Astrocyte (in vitro differentiated cells and primary cell): ENCODE measurements around the gene RETREG1. TPM values are rescaled to one million over a fixed set of nuclear protein-coding genes. Genes with fewer than 3 reads are reported as not detected.

Source experiments
- DNase-seq: peaks from one replicate; pipeline ENCODE4 v3.0.0-alpha.2; 2010; ENCODE audit warnings: low read depth
- FAIRE-seq: peaks from 2 replicates; lab custom pipeline; 2011; peaks lifted over from hg19 to GRCh38; lab: Jason Lieb, UNC
- H2AFZ ChIP-seq: 2 replicates; pipeline ENCODE4 v1.6.0; 2012; ENCODE audit warnings: low read depth, low read length, inconsistent platforms
- H3K27ac ChIP-seq: 2 replicates; pipeline ENCODE4 v1.5.1; 2011; ENCODE audit warnings: low read depth, low read length, inconsistent platforms
- H3K27me3 ChIP-seq: 2 replicates; pipeline ENCODE4 v1.6.0; 2011; ENCODE audit warnings: low read length, inconsistent platforms; ENCODE audit not compliant: insufficient read depth
- H3K36me3 ChIP-seq: 2 replicates; pipeline ENCODE4 v1.5.1; 2011; ENCODE audit warnings: low read length, inconsistent platforms; ENCODE audit not compliant: insufficient read depth
- H3K4me1 ChIP-seq: 2 replicates; pipeline ENCODE4 v1.5.1; 2011; ENCODE audit warnings: low read length, inconsistent platforms; ENCODE audit not compliant: insufficient read depth
- H3K4me2 ChIP-seq: 2 replicates; pipeline ENCODE4 v1.6.0; 2012; ENCODE audit warnings: low read length, inconsistent platforms
- H3K4me3 ChIP-seq: 2 replicates; pipeline ENCODE4 v1.5.1; 2011; ENCODE audit warnings: low read depth, mild to moderate bottlenecking, low read length, inconsistent platforms; ENCODE audit not compliant: insufficient read depth
- H3K79me2 ChIP-seq: 2 replicates; pipeline ENCODE4 v1.6.0; 2012; ENCODE audit warnings: mild to moderate bottlenecking, low read length, inconsistent platforms; ENCODE audit not compliant: insufficient read depth
- H3K9ac ChIP-seq: 2 replicates; pipeline ENCODE4 v1.6.0; 2012; ENCODE audit warnings: mild to moderate bottlenecking, low read length, inconsistent platforms
- H3K9me3 ChIP-seq: 2 replicates; pipeline ENCODE4 v1.5.1; 2012; ENCODE audit warnings: low read depth, mild to moderate bottlenecking, low read length, inconsistent platforms; ENCODE audit not compliant: insufficient read depth
- H4K20me1 ChIP-seq: 2 replicates; pipeline ENCODE4 v1.6.0; 2012; ENCODE audit warnings: low read length, inconsistent platforms; ENCODE audit not compliant: insufficient read depth
- H3K27ac Mint-ChIP-seq: one replicate; pipeline ENCODE4 v1.8.0; 2021; ENCODE audit warnings: mild to moderate bottlenecking, mixed read lengths; ENCODE audit not compliant: unreplicated experiment
- H3K27me3 Mint-ChIP-seq: one replicate; pipeline ENCODE4 v1.8.0; 2021; ENCODE audit warnings: low read depth, mixed read lengths; ENCODE audit not compliant: unreplicated experiment
- H3K36me3 Mint-ChIP-seq: one replicate; pipeline ENCODE4 v1.8.0; 2021; ENCODE audit warnings: low read depth, mixed read lengths; ENCODE audit not compliant: unreplicated experiment
- H3K4me1 Mint-ChIP-seq: one replicate; pipeline ENCODE4 v1.8.0; 2021; ENCODE audit warnings: low read depth, mixed read lengths; ENCODE audit not compliant: unreplicated experiment
- H3K4me3 Mint-ChIP-seq: one replicate; pipeline ENCODE4 v1.8.0; 2021; ENCODE audit warnings: mild to moderate bottlenecking, moderate library complexity, mixed read lengths; ENCODE audit not compliant: unreplicated experiment
- H3K9me3 Mint-ChIP-seq: one replicate; pipeline ENCODE4 v1.8.0; 2021; ENCODE audit warnings: mild to moderate bottlenecking, mixed read lengths; ENCODE audit not compliant: unreplicated experiment
- CTCF ChIP-seq: IDR thresholded peaks from 2 replicates; pipeline ENCODE4 v1.5.1; 2011; ENCODE audit warnings: low read depth, mild to moderate bottlenecking, inconsistent platforms, low read length, moderate library complexity; ENCODE audit not compliant: insufficient read depth
- EZH2 ChIP-seq: IDR thresholded peaks from 2 replicates; pipeline ENCODE4 v1.6.1; 2012; ENCODE audit warnings: mild to moderate bottlenecking, low read length, inconsistent platforms; ENCODE audit not compliant: insufficient read depth
- total RNA-seq: library from RNA; stranded (reverse); gene quantifications from 2 replicates; pipeline ENCODE4 v1.2.1, GENCODE V29; 2021

The RETREG1 gene
- total RNA-seq, 1 donor from 2014 or later: 0.98 TPM

- H3K4me1 Mint-ChIP-seq: peaks cover 27% of the 10 kb centered on the region
- Histone ChIP-seq H3K9ac (no peak overlapping the region), H3K27ac (no peak overlapping the region), H3K79me2 (peaks cover 33% of the 10 kb centered on the region), H3K36me3 (peaks cover 53% of the 10 kb centered on the region), H3K4me1 (peaks cover 27% of the 10 kb centered on the region), H3K27me3 (no peaks in the 10 kb centered on the region), H4K20me1 (peaks cover 30% of the 10 kb centered on the region), H3K4me2 (no peak overlapping the region), H3K9me3 (no peaks in the 10 kb centered on the region), H2AFZ (no peak overlapping the region), H3K4me3 (no peak overlapping the region)
- no peaks in the 10 kb centered on the region for H3K9me3 Mint-ChIP-seq
- DNase-seq: no peak
- H3K27ac Mint-ChIP-seq: no peak overlapping the region
- FAIRE-seq: no peak
- no peaks in the 10 kb centered on the region for H3K27me3 Mint-ChIP-seq
- peaks cover 21% of the 10 kb centered on the region for H3K36me3 Mint-ChIP-seq
- TF ChIP-seq EZH2 (no peak), CTCF (no peak)
- no peak overlapping the region for H3K4me3 Mint-ChIP-seq
These were observed 163.2 kb downstream of the RETREG1 start for GRCh38 chr5:16453609-16454008.

- H3K27ac ChIP-seq: no peak overlapping the region
- no peak overlapping the region for H3K9ac ChIP-seq
- FAIRE-seq (no peak), DNase-seq (no peak)
- H3K27me3 ChIP-seq: no peaks in the 10 kb centered on the region
- no peaks in the 10 kb centered on the region for H3K4me1 ChIP-seq
- no peaks in the 10 kb centered on the region for H3K9me3 ChIP-seq
- Mint-ChIP-seq H3K36me3 (peaks cover 29% of the 10 kb centered on the region), H3K27ac (no peak overlapping the region), H3K4me1 (peaks cover 12% of the 10 kb centered on the region), H3K4me3 (no peak overlapping the region), H3K9me3 (no peaks in the 10 kb centered on the region), H3K27me3 (no peaks in the 10 kb centered on the region)
- H2AFZ ChIP-seq: no peak overlapping the region
- H3K4me2 ChIP-seq: no peak overlapping the region
- H3K4me3 ChIP-seq: no peak overlapping the region
- peaks cover 38% of the 10 kb centered on the region for H3K36me3 ChIP-seq
- TF ChIP-seq CTCF: no peak
- TF ChIP-seq EZH2: no peak
- H4K20me1 ChIP-seq: peaks cover 12% of the 10 kb centered on the region
- H3K79me2 ChIP-seq: peaks cover 15% of the 10 kb centered on the region
These were observed 166.6 kb downstream of the RETREG1 start for GRCh38 chr5:16450163-16450562.

- no peak overlapping the region for H2AFZ ChIP-seq
- no peaks in the 10 kb centered on the region for H4K20me1 ChIP-seq
- DNase-seq (no peak), FAIRE-seq (no peak)
- TF ChIP-seq CTCF (no peak), EZH2 (no peak)
- H3K4me3 ChIP-seq: no peak overlapping the region
- no peak overlapping the region for H3K27ac Mint-ChIP-seq
- no peaks in the 10 kb centered on the region for H3K27me3 ChIP-seq
- H3K36me3 Mint-ChIP-seq: peaks cover 26% of the 10 kb centered on the region
- no peak overlapping the region for H3K9ac ChIP-seq
- H3K27ac ChIP-seq: no peak overlapping the region
- H3K9me3 ChIP-seq: no peaks in the 10 kb centered on the region
- H3K4me2 ChIP-seq: no peak overlapping the region
- H3K4me3 Mint-ChIP-seq: no peak overlapping the region
- H3K4me1 ChIP-seq: no peaks in the 10 kb centered on the region
- no peaks in the 10 kb centered on the region for H3K9me3 Mint-ChIP-seq
- H3K4me1 Mint-ChIP-seq: peaks cover 9% of the 10 kb centered on the region
- peaks cover 27% of the 10 kb centered on the region for H3K36me3 ChIP-seq
- H3K79me2 ChIP-seq: no peaks in the 10 kb centered on the region
- H3K27me3 Mint-ChIP-seq: no peaks in the 10 kb centered on the region
These were observed 169.8 kb downstream of the RETREG1 start for GRCh38 chr5:16446993-16447392.
